22Rv1 (cell line): Measurements from ENCODE around the gene GABBR2.

Experiments used
- ZFX ChIP-seq: fragments of 450-650 bp; IDR thresholded peaks from 2 replicates; pipeline ENCODE4 v1.6.1; 2017; ENCODE audit warnings: antibody characterized with exemption, borderline replicate concordance
- TF ChIP-seq, protein P1 (sequence below): fragments of 450-650 bp; IDR thresholded peaks from 2 replicates; pipeline ENCODE4 v1.5.1; 2017; ENCODE audit warnings: mild to moderate bottlenecking

DNA sequence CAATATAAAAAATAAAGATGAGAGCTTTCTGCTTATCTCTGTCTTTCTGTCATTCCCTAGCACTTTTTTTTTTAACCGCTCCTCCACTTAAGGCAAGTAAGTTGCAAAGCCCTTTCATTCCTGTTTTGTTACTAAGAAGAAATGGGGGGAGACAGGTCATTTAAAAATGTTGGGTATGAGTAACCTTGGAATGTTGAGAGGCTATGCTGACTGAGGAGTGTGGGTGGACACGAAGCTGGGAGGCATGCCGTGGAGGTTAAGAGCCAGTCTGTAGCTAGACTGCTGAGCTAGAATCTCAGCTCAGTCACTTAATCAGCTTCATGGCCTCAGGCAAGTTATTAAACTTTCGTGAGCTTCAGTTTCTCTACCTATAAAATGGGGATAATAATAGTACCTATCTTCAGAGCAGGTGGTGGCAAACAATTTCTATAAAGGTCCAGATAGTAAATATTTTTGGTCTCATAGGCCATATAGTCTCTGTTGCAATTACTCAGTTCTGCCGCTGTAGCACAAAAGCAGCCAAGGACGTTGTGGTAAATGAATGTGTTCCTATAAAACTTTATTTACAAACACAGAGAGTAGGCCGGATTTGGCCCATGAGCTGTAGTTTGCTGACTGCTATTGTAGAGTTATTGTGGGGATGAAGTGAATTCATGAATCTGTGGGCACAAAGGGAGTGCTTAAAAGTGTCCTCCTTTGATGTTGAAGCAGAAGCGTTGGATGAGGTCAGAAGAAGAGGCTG, 220.0 kb downstream of the GABBR2 start:
- TF ChIP-seq, protein P1, sequence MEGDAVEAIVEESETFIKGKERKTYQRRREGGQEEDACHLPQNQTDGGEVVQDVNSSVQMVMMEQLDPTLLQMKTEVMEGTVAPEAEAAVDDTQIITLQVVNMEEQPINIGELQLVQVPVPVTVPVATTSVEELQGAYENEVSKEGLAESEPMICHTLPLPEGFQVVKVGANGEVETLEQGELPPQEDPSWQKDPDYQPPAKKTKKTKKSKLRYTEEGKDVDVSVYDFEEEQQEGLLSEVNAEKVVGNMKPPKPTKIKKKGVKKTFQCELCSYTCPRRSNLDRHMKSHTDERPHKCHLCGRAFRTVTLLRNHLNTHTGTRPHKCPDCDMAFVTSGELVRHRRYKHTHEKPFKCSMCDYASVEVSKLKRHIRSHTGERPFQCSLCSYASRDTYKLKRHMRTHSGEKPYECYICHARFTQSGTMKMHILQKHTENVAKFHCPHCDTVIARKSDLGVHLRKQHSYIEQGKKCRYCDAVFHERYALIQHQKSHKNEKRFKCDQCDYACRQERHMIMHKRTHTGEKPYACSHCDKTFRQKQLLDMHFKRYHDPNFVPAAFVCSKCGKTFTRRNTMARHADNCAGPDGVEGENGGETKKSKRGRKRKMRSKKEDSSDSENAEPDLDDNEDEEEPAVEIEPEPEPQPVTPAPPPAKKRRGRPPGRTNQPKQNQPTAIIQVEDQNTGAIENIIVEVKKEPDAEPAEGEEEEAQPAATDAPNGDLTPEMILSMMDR, result peak; percentile 7; the same call in 1 of the 2 replicates
- no peak for TF ChIP-seq ZFX
